B cell (primary cell): ENCODE results near the gene CMTM5. TPM values are rescaled to one million over a fixed set of nuclear protein-coding genes. Genes with fewer than 3 reads are reported as not detected.

Source experiments
- ATAC-seq: fragments of 200-7000 bp; cut with Tn5 transposase; one replicate; pipeline ENCODE4 v1.10.0; 2021; ENCODE audit warnings: low read depth, mild to moderate bottlenecking, moderate number of reproducible peaks, moderate library complexity
- CTCF ChIA-PET: fragments of 350-600 bp; sonication (Branson Sonifier 250); formaldehyde crosslinking; loops from one replicate; lab custom pipeline; 2021; ENCODE audit warnings: antibody characterized with exemption, inconsistent platforms; lab: Charles Lee
- POLR2A ChIA-PET: fragments of 350-600 bp; sonication (Branson Sonifier 250); formaldehyde crosslinking; loops from one replicate; lab custom pipeline; 2021; ENCODE audit warnings: antibody characterized with exemption; lab: Charles Lee
- DNase-seq: peaks from one replicate; pipeline ENCODE4 v3.0.0; 2013
- H2AFZ ChIP-seq: 2 replicates; pipeline ENCODE4 v1.6.1; 2012; ENCODE audit warnings: mild to moderate bottlenecking, low read depth, low read length; ENCODE audit not compliant: insufficient read depth, poor library complexity, severe bottlenecking
- H3K27ac ChIP-seq, 2 donors: 1 replicate in 1 of 2; 2 replicates in 1 of 2; pipeline ENCODE4 v1.5.1; 2012 to 2013; ENCODE audit warnings: low read length in 2 of 2, mild to moderate bottlenecking in 2 of 2, moderate library complexity in 1 of 2
- H3K27me3 ChIP-seq, 4 experiments: fragments of 200-600 bp in 1 of 4; sonication (generic) in 1 of 4; replicated peaks in 1 of 4; 1 replicate in 2 of 4; 2 replicates in 2 of 4; pipeline versions ENCODE4 v1.6.1 to v1.7.0; 2013 to 2016; ENCODE audit warnings: low read length in 3 of 4, mild to moderate bottlenecking in 2 of 4, mixed read lengths in 1 of 4, moderate library complexity in 1 of 4; ENCODE audit not compliant: insufficient read depth in 4 of 4, control insufficient read depth in 3 of 4; ENCODE audit errors: control extremely low read depth in 1 of 4
- H3K36me3 ChIP-seq, 2 experiments: replicated peaks in 1 of 2; 1 replicate in 1 of 2; 2 replicates in 1 of 2; pipeline versions ENCODE4 v1.6.1 to v1.7.1; 2013; ENCODE audit warnings: low read length in 1 of 2; ENCODE audit not compliant: insufficient read depth in 2 of 2, control insufficient read depth in 1 of 2; ENCODE audit errors: control extremely low read depth in 1 of 2, extremely low read depth in 1 of 2
- H3K4me1 ChIP-seq, 2 donors: fragments of 200-600 bp in 1 of 2; sonication (generic) in 1 of 2; 1 replicate in 1 of 2; 2 replicates in 1 of 2; pipeline versions ENCODE4 v1.5.1 to v1.6.1; 2013 to 2017; ENCODE audit warnings: low read length in 2 of 2; ENCODE audit not compliant: control insufficient read depth in 2 of 2, insufficient read depth in 2 of 2
- H3K4me2 ChIP-seq: replicated peaks from 2 replicates; pipeline ENCODE3; 2012; ENCODE audit warnings: mild to moderate bottlenecking, low read depth, low read length; ENCODE audit not compliant: poor library complexity, severe bottlenecking
- H3K4me3 ChIP-seq, 5 experiments: fragments of 200-600 bp in 1 of 5; sonication (generic) in 1 of 5; 1 replicate in 3 of 5; 2 replicates in 2 of 5; pipeline versions ENCODE4 v1.5.1 to v1.7.0; 2011 to 2016; ENCODE audit warnings: low read length in 4 of 5, mild to moderate bottlenecking in 4 of 5, low read depth in 2 of 5, control low read depth in 1 of 5, moderate library complexity in 1 of 5; ENCODE audit not compliant: insufficient read depth in 1 of 5; ENCODE audit errors: control extremely low read depth in 1 of 5, extremely low read depth in 1 of 5
- H3K79me2 ChIP-seq: fragments of 200-600 bp; sonication (generic); one replicate; pipeline ENCODE4 v1.6.0; 2016; ENCODE audit warnings: low read length; ENCODE audit not compliant: control insufficient read depth, insufficient read depth
- H3K9ac ChIP-seq: fragments of 200-600 bp; sonication (generic); 2 replicates; pipeline ENCODE4 v1.6.1; 2017; ENCODE audit warnings: mild to moderate bottlenecking, low read length, moderate library complexity
- H3K9me3 ChIP-seq, 3 donors: one replicate each; pipeline versions ENCODE4 v1.6.1 to v1.7.1; 2013; ENCODE audit warnings: low read length in 2 of 3; ENCODE audit not compliant: control insufficient read depth in 2 of 3, insufficient read depth in 1 of 3; ENCODE audit errors: control extremely low read depth in 1 of 3
- H4K20me1 ChIP-seq: 2 replicates; pipeline ENCODE4 v1.6.0; 2012; ENCODE audit warnings: mild to moderate bottlenecking, low read length; ENCODE audit not compliant: insufficient read depth, control insufficient read depth, poor library complexity, severe bottlenecking
- H3K27ac Mint-ChIP-seq: one replicate; pipeline ENCODE4 v1.8.0; 2021; ENCODE audit warnings: mixed read lengths
- H3K27me3 Mint-ChIP-seq: one replicate; pipeline ENCODE4 v1.8.0; 2021; ENCODE audit warnings: mixed read lengths
- H3K4me1 Mint-ChIP-seq: one replicate; pipeline ENCODE4 v1.8.0; 2021; ENCODE audit warnings: mixed read lengths
- H3K4me3 Mint-ChIP-seq: one replicate; pipeline ENCODE4 v1.8.0; 2021; ENCODE audit warnings: mixed read lengths
- H3K9me3 Mint-ChIP-seq: one replicate; pipeline ENCODE4 v1.8.0; 2022; ENCODE audit warnings: mixed read lengths; ENCODE audit not compliant: insufficient read depth
- CTCF ChIP-seq: fragments of 200-600 bp; IDR thresholded peaks from one replicate; pipeline ENCODE4 v1.8.0; 2022; ENCODE audit warnings: antibody characterized with exemption, mild to moderate bottlenecking
- EZH2 ChIP-seq: IDR thresholded peaks from 2 replicates; pipeline ENCODE4 v1.6.1; 2012; ENCODE audit warnings: borderline replicate concordance, low read depth, mild to moderate bottlenecking, moderate library complexity, low read length; ENCODE audit not compliant: insufficient read depth, poor library complexity, severe bottlenecking
- WGBS: methylation state at CpG from one replicate; pipeline ENCODE4 v1.1.5; 2013; ENCODE audit warnings: missing lambda C conversion rate; ENCODE audit not compliant: insufficient coverage; 5-methylcytosine and 5-hydroxymethylcytosine counted together
- intact Hi-C: fragments of 100-400 bp; cut with micrococcal nuclease; formaldehyde crosslinking; loops from one replicate; pipeline ENCODE4 v1.10.0; 2022
- polyA plus RNA-seq: library from polyadenylated mRNA; depleted of rRNA; stranded (reverse); fragments of >200 nt; gene quantifications from 2 replicates; pipeline ENCODE4 v1.2.3, GENCODE V29; 2012
- total RNA-seq, 2 donors: library from RNA; stranded (reverse); fragments of 120-200 nt in 1 of 2; gene quantifications; 1 replicate in 1 of 2; 2 replicates in 1 of 2; pipeline versions ENCODE4 v1.2.3 to v1.2.4, GENCODE V29; 2013 to 2022

The CMTM5 gene
- total and polyA plus RNA-seq, 2 donors (not counting 1 experiment from before 2014, with no cell fraction given) = 0.18 TPM; not detected in 1

GRCh38 chr14:23402296-23403138 lies 25.7 kb downstream of the CMTM5 start:
- Mint-ChIP-seq H3K4me3 (no peak overlapping the region), H3K27me3 (peaks cover 51% of the 10 kb centered on the region), H3K4me1 (peaks cover 16% of the 10 kb centered on the region), H3K9me3 (no peaks in the 10 kb centered on the region), H3K27ac (no peak overlapping the region)
- H3K79me2 ChIP-seq = no peaks in the 10 kb centered on the region
- H3K9ac ChIP-seq = no peak overlapping the region
- POLR2A ChIA-PET = no interaction called here
- no peaks in the 10 kb centered on the region for H3K36me3 ChIP-seq
- no peak overlapping the region for H3K4me3 ChIP-seq
- 86% methylated on average over 20 of the region's 25 CpGs for WGBS
- DNase-seq (no peak), ATAC-seq (no peak)
- H3K27me3 ChIP-seq = peaks cover 0 to 32% (median 9%) of the 10 kb centered on the region in 4 experiments
- intact Hi-C loops = no loop called here
- H3K4me1 ChIP-seq = peaks cover 4 to 12% of the 10 kb centered on the region in 2 donors
- H3K4me2 ChIP-seq = no peak overlapping the region
- H3K27ac ChIP-seq = no peak overlapping the region
- H3K9me3 ChIP-seq = no peaks in the 10 kb centered on the region
- TF ChIP-seq EZH2 (no peak), CTCF (no peak)
- H2AFZ ChIP-seq = no peak overlapping the region
- H4K20me1 ChIP-seq = no peaks in the 10 kb centered on the region
- CTCF ChIA-PET = no interaction called here

GRCh38 chr14:23403139-23403438 lies 26.2 kb downstream of the CMTM5 start:
- Mint-ChIP-seq H3K27ac (no peak overlapping the region), H3K4me3 (no peak overlapping the region), H3K9me3 (no peaks in the 10 kb centered on the region), H3K4me1 (peaks cover 18% of the 10 kb centered on the region), H3K27me3 (peaks cover 56% of the 10 kb centered on the region)
- Histone ChIP-seq H4K20me1 (no peaks in the 10 kb centered on the region), H3K4me3 (no peak overlapping the region), H3K4me2 (no peak overlapping the region), H3K9me3 (no peaks in the 10 kb centered on the region), H3K27ac (no peak overlapping the region), H3K27me3 (peaks cover 0 to 37% (median 11%) of the 10 kb centered on the region in 4 experiments), H3K36me3 (no peaks in the 10 kb centered on the region), H3K9ac (no peak overlapping the region), H3K79me2 (no peaks in the 10 kb centered on the region), H2AFZ (no peak overlapping the region), H3K4me1 (peaks cover 4 to 12% of the 10 kb centered on the region in 2 donors)
- no peak for TF ChIP-seq EZH2
- no peak for TF ChIP-seq CTCF
- DNase-seq = no peak
- intact Hi-C loops = no loop called here
- ChIA-PET POLR2A (no interaction called here), CTCF (no interaction called here)
- ATAC-seq = no peak
- 73% methylated on average over 6 of the region's 7 CpGs for whole genome bisulfite sequencing
